Kidney (tissue), 14 donors: ENCODE results near the gene LIX1. TPM values are rescaled to one million over a fixed set of nuclear protein-coding genes. Genes with fewer than 3 reads are reported as not detected.
"Not testable (repeated sequence)": the region's sequence is repeated elsewhere in the genome, so short reads cannot be mapped to it uniquely, and the experiment has no call there.

ENCODE experiments used
- DNase-seq, 5 donors: peaks; one replicate each; pipeline ENCODE4 v3.0.0-alpha.2; 2013 to 2020
- FAIRE-seq: peaks from 2 replicates; lab custom pipeline; 2012; peaks lifted over from hg19 to GRCh38; lab: Jason Lieb, UNC
- H3K27ac ChIP-seq, 2 donors: one replicate each; pipeline ENCODE4 v1.7.0; 2013; ENCODE audit warnings: low read depth in 2 of 2, low read length in 2 of 2, inconsistent platforms in 1 of 2
- H3K27me3 ChIP-seq: one replicate; pipeline ENCODE4 v1.7.1; 2013; ENCODE audit warnings: low read length, inconsistent platforms; ENCODE audit not compliant: control insufficient read depth, insufficient read depth
- H3K36me3 ChIP-seq, 3 donors: one replicate each; pipeline versions ENCODE4 v1.7.0 to v1.7.1; 2013; ENCODE audit warnings: low read length in 3 of 3, control low read depth in 1 of 3, inconsistent platforms in 1 of 3; ENCODE audit not compliant: insufficient read depth in 3 of 3, control insufficient read depth in 2 of 3
- H3K4me1 ChIP-seq, 3 donors: one replicate each; pipeline versions ENCODE4 v1.7.0 to v1.7.1; 2013; ENCODE audit warnings: low read length in 3 of 3, inconsistent platforms in 1 of 3, low read depth in 1 of 3; ENCODE audit not compliant: control insufficient read depth in 2 of 3, insufficient read depth in 2 of 3
- H3K4me3 ChIP-seq, 3 donors: one replicate each; pipeline versions ENCODE4 v1.7.0 to v1.8.1; 2013; ENCODE audit warnings: low read length in 3 of 3, control low read depth in 1 of 3, inconsistent platforms in 1 of 3
- H3K9ac ChIP-seq, 3 donors: one replicate each; pipeline versions ENCODE4 v1.7.0 to v1.7.1; 2013; ENCODE audit warnings: low read length in 3 of 3, control low read depth in 1 of 3, inconsistent platforms in 1 of 3
- H3K9me3 ChIP-seq, 3 donors: one replicate each; pipeline versions ENCODE4 v1.7.0 to v1.7.1; 2013; ENCODE audit warnings: low read length in 3 of 3, control low read depth in 1 of 3, inconsistent platforms in 1 of 3; ENCODE audit not compliant: control insufficient read depth in 2 of 3, insufficient read depth in 1 of 3
- CTCF ChIP-seq: IDR thresholded peaks from 3 replicates; pipeline ENCODE4 v1.5.1; 2012; ENCODE audit warnings: mild to moderate bottlenecking, moderate library complexity, borderline replicate concordance; ENCODE audit not compliant: insufficient read depth; ENCODE audit errors: extremely low read depth
- intact Hi-C: fragments of 100-400 bp; cut with DNase I; formaldehyde crosslinking; loops from one replicate; pipeline ENCODE4 v1.11.1; 2022
- polyA plus RNA-seq: library from polyadenylated mRNA; stranded (reverse); fragments of 350-450 nt; fragmentation: Illumina TruSeq; extraction: RNeasy Lipid Tissue Mini Kit (QIAGEN cat#74804); gene quantifications from one replicate; pipeline ENCODE4 v1.2.3, GENCODE V29; 2014; ENCODE audit warnings: low read depth, low replicate concordance; ENCODE audit not compliant: insufficient read depth
- total RNA-seq: library from RNA; stranded (reverse); fragmentation: NEBNext Ultra II Directional; extraction: Animal tissue kit (Norgen Biotek cat#: 25700); gene quantifications from one replicate; pipeline ENCODE4 v1.2.1, GENCODE V29; 2021
- donor health status: control.
- donor health status: control.
- donor health status: control.
- donor health status: control.
- donor health status: control.
- donor health status: DM: yes; HTN: yes; CAD: no.
- donor health status: Normal renal cell carcinoma (clear cell type).

LIX1 gene
- total and polyA plus RNA-seq, 2 donors from 2014 or later: 0.65 to 33.4 TPM

- intact Hi-C loops: no loop called here
- Histone ChIP-seq H3K27ac (no peak overlapping the region), H3K36me3 (no peaks in the 10 kb centered on the region), H3K27me3 (no peaks in the 10 kb centered on the region), H3K9ac (no peak overlapping the region), H3K9me3 (no peaks in the 10 kb centered on the region), H3K4me1 (no peaks in the 10 kb centered on the region), H3K4me3 (no peak overlapping the region)
- no peak for TF ChIP-seq CTCF
- DNase-seq (no peak), FAIRE-seq (no peak)
These were observed 872 bp downstream of the LIX1 start for GRCh38 chr5:97141539-97141938.

- H3K4me3 ChIP-seq: no peak overlapping the region
- H3K36me3 ChIP-seq: no peaks in the 10 kb centered on the region
- H3K27me3 ChIP-seq: no peaks in the 10 kb centered on the region
- H3K9me3 ChIP-seq: no peaks in the 10 kb centered on the region
- DNase-seq (no peak), FAIRE-seq (no peak)
- no peak for TF ChIP-seq CTCF
- intact Hi-C loops: no loop called here
- no peaks in the 10 kb centered on the region for H3K4me1 ChIP-seq
- no peak overlapping the region for H3K9ac ChIP-seq
- H3K27ac ChIP-seq: no peak overlapping the region
These were observed 1.4 kb downstream of the LIX1 start for GRCh38 chr5:97141031-97141430.

GRCh38 chr5:97140250-97140649 lies 2.2 kb downstream of the LIX1 start:
- DNase-seq, H3K27ac ChIP-seq, H3K27me3 ChIP-seq, intact Hi-C loops, H3K36me3 ChIP-seq, H3K9me3 ChIP-seq, H3K4me1 ChIP-seq, H3K4me3 ChIP-seq, FAIRE-seq, H3K9ac ChIP-seq: not testable (repeated sequence)

- intact Hi-C loops: no loop called here
- FAIRE-seq: no peak
- H3K4me3 ChIP-seq: no peak overlapping the region
- no peaks in the 10 kb centered on the region for H3K4me1 ChIP-seq
- TF ChIP-seq CTCF: no peak
- no peak overlapping the region for H3K27ac ChIP-seq
- no peaks in the 10 kb centered on the region for H3K9me3 ChIP-seq
- H3K36me3 ChIP-seq: no peaks in the 10 kb centered on the region
- no peak for DNase-seq
- no peaks in the 10 kb centered on the region for H3K27me3 ChIP-seq
- H3K9ac ChIP-seq: no peak overlapping the region
These were observed 5.9 kb downstream of the LIX1 start for GRCh38 chr5:97136475-97136874.
